Stimulated activated CD8-positive, alpha-beta memory T cell treated with anti-CD3 and anti-CD28 coated beads, Interleukin-4, amount 100 ng/mL, for 1 hour (primary cell): ENCODE measurements around the gene TMEM51.

Experiments used
- DNase-seq, 2 donors: peaks; one replicate each; pipeline ENCODE4 v3.0.0-alpha.2; 2020; ENCODE audit warnings: low read depth in 2 of 2, low spot score in 1 of 2

The TMEM51 gene

DNA sequence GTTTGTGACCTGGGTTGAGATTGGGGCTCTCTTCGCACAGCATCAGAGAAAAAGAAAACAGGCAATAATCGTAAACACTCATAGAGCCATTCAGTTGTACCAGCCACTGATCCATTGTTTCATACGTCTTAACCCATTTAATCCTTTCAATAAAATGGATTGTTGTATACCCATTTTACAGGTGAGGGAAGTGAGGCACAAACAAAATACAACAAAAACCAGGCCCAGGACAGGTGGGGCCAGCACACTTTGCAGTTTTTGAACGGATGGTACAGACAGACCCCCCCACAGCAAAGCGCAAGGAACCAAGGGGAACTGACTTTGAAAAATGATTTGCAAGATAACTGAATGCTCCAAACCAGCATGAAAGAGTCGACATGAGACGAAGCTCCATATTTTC, 89.2 kb downstream of the TMEM51 start:
- no peak for DNase-seq

DNA sequence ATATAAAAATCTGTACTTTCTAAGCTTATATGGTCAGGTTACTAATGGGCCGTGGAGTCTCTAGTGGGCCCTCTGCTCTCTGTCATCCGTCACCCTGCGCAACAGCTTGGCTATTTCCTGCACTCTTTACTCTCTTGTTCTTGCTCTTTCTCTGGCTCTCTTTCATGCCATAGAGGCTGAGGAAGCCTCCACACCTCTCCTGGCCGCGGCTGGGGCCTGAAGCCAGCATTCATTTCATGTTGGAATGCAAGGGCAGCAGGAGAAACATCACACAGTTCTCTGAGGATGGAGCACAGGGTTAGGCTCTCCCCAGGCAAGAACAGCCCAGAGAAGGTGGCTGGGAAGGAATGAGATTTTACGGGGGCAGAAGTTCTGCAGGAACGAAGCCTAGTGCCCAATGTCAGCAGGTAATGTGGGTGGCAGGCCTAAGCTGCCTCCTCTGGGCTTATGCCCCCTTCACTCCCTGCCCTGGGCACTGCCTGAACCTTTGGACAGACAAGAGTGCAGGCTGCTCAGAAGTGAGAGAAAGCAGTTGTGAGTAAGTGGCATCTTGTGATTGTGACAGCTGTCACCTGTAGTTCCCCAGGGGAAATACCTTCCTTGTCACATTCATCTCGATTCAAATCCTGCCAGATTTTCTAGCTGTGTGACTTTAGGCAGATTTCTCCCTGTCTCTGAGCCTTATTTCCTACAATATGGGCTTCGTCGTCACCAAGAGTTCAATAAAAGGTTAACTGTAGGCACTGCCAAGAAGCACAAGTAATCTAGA, 89.9 kb downstream of the TMEM51 start:
- no peak for DNase-seq

DNA sequence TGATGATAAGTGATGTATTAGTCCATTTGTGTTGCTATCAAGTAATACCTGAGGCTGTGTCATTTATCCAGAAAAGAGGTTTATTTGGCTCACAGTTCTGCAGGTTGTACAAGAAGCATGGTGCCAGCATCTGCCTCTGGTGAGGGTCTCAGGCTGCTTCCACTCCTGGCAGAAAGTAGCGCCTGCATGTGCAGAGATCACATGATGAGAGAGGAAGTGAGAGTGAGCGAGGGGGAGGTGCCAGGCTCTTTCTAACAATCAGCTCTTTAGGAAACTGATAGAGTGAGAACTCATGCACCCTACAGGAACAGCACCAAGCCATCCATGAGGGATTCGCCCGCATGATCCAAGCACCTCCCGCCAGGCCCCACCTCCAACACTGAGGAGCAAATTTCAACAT, 91.3 kb downstream of the TMEM51 start:
- DNase-seq: no peak

DNA sequence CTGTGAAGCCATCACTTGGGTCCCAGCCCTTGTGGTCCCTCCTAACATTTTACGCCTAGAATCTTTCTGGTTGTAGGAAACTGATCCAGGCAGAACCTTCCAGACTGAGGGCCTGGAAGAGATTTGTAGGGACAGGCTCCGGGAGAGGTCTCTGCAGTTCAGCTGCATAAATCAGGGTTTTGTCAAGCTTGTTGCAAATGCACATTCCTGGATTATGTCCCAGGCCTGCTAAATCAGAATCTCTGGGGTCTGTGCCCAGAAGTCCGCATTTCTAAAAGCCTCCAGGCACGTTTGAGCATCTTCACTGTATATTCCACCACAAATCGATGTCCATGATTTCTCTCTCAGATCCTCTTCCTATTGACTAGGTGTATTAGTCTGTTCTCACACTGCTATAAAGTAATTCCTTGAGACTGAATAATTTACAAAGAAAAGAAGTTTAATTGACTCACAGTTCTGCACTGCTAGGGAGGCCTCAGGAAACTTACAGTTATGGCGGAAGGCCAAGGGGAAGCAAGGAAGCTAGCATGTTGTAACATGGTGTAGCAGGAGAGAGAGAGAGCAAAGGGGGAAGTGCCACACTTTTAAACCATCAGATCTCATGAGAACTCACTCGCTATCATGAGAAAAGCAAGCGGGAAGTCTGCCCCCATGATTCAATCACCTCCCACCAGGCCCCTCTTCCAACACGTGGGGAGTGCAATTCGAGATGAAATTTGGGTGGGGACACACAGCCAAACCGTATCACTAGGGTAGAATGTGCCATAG, 92.2 kb downstream of the TMEM51 start:
- DNase-seq: no peak

DNA sequence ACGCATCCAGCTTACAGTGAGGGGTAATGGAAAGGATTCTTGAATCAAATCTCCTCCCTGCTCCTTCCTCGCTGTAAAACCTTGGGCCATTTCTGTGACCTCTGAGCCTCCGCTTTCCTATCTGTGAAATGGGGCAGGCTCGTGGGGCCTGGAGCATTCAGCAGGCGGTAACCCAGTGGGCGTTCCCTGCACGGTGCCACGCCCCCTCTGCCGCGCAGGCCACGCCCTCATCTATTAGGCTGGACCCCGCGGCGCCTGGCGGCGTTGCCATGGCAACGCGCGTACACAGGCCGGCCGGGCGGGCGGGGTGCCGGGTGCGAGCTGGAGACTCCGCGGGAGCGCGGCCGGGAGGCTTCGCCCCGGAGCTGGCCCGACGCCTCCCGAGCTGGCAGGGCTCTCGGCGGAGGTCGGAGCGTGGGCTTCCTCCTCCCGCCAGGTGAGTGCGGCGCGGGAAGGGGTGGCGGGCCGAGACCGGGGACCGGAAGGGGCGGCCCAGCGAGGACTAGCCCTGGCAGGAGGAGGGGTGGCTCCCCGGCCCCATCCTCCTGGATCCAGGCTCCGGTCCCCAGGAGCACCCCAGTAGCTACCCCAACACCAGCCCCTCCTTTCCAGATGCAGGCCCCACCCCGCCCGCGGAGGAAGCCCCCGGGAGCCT, 93.5 kb downstream of the TMEM51 start, which contains the start of gene FHAD1:
Gene FHAD1 (plus strand): TSS at position 264 of the 655 bp plus-strand sequence. CDS start 4,562 bp downstream, outside the sequence.
- DNase-seq: peak in 1 of 2 donors; percentile 15

DNA sequence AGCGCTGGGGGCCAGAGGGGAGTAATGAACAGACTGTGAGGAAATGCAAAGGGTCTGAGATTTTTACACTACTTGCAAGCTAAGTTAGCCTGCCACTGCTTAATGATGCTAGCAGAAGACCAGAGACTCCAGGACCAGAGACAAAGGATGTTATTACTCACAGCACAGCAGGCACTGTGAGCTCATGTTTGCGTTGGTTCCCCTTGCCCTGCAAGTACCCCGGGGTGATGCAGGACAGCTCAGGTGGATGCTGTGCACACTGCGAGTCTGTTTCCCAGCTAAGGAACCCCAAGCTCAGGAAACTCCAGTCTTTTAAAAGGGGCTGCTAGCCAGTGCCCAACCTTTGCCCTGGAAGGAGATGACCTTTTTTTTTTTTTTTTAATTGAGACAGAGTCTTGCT, 94.7 kb downstream of the TMEM51 start:
- DNase-seq: no peak

DNA sequence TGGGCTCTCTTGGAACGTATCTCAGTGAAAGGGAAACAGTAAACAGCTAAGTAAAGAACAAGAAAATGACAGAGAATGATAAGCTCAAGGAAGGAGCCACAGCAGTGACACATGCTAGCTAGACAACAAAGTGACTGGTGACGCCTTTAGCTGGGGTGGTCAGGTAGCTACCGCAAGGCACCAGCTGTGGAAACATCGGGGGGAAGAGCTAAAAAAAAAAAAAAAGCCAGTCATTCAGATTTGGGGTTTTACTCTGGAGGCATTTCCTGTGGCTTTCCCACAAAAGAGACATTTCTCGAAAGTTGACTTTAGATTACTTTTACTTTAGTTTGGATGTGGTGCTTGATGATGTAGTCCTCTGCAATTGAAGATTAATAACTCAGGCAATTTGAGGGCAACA, 95.5 kb downstream of the TMEM51 start:
- peak in 1 of 2 donors; percentile 28 for DNase-seq

DNA sequence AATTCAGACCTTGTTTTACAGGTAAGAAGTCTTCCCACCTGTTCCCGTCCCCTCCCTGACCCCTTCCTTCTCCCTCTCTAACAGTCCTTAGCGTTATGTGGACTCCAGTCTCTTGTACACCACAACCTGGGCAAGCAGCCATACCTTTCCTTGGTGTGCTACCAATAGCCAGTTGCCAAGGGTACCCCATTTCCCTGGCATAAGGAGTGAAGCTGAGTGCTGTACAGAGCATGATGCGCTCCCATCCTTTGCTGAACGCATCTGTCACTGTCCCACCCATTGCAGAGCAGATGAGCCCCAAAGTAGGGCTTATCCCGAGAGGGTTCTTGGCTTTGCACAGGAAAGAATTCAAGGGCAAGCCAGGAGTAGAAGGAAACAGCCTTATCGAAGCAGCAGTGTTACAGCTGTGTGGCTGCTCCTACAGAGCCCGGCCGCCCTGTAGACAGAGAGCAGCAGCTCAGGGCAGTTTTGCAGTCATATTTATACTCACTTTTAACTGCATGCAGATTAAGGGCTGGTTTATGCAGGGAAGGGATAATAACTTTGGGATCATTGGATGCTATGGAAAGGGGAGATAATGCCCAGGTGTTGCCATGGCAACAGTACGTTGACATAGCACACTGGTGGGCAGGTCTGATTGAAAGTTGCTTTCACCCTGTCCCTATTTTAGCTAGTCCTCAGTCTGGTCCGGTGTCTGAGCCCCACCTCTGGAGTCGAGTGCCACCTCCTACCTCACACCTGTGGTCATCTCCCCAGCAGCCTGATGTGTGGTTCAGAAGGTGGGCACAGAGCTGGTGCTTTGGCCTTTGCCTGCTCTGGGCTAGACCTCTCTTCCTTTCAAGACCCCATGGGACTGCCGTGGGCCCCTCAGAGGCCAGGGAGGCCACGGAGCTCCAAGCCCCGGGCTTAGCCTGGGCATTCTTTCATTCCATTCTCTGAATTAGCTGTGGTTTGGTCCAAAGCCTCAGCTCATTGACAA, 98.6 kb downstream of the TMEM51 start:
- DNase-seq: no peak

DNA sequence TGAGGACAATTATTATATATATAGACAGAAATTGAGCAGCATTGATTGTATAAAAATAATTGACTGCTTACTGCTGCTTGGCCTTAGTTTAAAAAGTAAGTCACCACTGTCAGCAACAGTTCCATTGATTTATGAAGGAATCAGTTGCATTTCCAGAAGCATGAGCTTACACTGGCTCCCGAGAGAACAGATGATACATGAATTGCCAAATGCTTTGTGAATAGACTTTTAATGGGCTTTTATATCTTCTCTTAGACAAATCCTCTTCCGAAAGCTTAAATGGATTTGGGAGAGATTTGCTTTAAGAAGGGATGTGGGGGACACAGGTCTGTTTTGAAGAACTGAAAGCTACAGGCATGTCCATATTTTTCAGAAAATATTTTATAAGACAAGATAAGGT, 101.0 kb downstream of the TMEM51 start:
- no peak for DNase-seq

DNA sequence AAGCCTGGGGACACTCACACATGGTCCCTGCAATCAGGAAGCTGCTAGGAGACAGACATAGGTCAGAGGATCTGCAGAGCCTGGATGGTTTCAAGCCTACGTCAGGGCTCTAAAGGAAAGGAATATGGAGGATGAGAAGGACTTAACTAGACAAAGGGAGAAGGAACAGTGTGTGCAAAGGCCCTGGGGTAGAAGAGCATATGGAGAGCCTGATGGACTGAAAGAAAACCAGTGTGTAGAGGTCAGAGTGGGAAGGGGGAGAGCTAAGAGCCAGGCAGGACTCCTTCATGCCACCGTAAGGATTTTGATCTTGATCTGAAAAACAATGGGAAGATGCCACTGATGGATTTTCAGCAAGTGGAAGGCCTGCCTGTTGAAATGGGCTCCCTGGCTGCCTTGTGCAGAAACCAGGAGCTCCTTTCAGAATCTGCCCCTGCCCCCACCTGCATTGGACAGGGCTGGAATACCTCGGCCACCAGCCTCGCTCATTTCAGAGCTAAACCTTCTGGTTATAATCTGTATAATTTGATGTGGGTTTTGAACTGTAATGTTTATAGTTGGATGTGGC, 102.1 kb downstream of the TMEM51 start:
- DNase-seq: no peak

DNA sequence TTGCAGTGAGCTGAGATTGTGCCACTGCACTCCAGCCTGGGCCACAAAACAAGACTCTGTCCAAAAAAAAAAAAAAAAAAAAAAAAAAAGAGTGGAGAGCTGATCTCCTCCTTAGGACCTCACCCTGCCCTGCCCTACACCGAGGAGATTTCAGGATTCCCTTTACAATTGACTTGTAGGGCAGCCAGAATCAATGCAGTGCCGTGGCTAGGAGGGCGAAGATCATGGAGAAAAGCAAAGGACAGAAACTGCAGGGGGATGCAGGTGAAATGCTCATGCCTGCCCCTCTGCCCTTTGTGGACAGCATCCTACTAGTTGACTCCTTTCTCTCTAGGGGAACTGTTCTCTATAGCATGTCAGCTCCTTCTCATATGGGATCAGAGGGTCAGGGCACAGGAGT, 103.0 kb downstream of the TMEM51 start:
- DNase-seq: no peak

DNA sequence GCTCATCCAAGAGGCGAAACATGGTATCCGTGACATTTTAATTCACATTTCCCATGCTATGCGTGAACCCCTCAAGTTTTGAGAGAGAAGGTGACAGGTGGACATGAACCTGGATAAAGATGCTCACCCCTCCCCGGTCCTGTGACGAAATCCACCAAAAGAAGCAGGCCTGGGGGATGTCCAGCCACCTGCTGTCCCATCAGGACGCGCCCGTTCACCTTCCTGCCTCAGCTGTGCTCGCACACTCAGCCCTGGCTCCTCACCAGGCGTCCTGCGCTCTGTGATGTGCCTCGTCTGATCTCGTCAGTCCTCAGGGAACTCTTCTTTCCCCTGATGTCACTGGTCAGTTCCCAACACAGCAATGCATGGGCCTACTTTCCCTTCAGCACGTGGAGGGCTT, 103.8 kb downstream of the TMEM51 start:
- DNase-seq: no peak

DNA sequence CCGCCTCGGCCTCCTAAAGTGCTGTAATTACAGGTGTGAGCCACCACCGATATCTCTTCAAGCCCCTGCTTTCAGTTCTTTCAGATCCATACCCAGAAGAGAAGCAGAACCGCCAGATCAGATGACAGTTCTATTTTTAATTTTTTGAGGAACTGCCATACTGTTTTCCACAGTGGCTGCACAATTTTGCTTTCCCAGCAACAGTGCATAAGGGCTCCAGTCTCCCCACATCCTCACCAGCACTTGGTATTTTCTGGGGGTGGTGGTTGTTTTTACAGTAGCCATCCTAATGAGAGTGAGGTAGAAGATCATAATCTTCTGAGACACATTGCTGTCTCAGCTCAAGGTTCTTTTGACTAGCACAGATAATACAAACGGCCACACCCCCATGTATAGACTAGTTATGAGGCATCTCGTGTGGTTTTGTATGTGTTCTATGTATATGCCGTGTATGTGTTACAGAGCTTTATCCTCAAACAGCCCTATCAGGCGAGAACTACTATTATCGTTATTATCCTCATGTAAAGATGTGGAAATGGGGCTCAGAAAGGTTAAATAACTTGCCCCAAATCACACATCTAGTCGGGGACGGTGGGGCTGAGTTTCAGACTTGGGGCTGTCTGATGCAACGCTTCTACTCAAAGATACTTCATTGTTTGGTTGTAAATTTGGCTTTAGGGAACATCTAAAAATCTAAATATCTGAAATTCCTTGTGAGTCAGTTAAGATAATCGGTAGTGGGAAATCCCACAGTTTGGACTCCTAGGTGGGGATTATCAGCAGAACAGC, 105.5 kb downstream of the TMEM51 start:
- no peak for DNase-seq

DNA sequence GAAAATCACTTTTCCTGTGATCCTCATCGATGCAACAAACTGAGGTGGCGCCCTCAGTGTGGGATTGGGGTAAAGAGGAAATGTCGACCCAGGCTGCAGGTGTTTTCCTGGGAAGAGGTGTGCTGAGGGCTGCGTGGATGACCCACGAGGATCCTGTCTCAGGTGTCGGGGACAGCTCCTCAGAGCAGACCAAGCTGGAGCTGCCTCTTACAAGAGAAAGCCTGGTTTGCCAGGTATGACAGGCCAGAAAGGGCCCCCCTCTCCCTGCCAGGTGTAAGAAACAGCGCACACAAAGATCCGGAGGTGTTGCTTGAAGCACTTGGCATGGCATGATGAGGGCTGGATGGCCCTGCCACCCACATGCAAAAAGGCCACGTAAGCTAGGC, 106.1 kb downstream of the TMEM51 start:
- no peak for DNase-seq

DNA sequence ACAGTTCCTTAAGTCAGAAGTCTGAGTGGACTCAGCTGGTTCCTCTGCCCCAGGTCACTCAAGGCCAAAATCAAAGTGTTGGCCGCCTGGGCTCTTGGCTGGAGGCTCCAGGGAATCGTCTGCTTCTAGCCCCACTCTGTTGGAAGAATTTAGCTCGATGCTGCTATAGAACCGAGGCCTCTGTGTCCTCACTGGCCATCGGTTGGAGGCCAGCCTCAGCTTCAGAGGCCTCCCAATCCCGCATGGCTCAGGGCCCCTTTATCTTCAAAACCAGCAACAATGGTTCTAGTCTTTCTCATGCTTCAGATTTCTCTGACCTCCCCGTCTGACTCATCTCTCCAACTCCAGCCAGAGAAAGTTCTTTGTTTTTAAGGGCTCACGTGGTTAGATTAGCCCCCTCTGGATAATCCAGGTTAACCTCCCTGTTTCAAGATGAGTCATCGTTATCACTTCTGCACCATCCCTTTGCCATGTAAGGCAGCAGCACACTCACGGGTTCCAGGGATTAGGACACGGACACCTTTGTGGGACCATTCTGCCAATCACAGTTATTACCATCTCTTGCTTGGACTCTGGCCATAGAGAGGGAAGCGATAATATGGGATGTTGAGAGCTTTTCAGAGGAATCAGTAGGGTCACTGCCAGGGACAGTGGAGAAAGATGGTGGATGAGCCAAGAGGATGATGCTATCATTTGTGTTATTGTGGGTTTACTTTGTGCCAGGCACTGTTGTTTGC, 107.0 kb downstream of the TMEM51 start:
- no peak for DNase-seq

DNA sequence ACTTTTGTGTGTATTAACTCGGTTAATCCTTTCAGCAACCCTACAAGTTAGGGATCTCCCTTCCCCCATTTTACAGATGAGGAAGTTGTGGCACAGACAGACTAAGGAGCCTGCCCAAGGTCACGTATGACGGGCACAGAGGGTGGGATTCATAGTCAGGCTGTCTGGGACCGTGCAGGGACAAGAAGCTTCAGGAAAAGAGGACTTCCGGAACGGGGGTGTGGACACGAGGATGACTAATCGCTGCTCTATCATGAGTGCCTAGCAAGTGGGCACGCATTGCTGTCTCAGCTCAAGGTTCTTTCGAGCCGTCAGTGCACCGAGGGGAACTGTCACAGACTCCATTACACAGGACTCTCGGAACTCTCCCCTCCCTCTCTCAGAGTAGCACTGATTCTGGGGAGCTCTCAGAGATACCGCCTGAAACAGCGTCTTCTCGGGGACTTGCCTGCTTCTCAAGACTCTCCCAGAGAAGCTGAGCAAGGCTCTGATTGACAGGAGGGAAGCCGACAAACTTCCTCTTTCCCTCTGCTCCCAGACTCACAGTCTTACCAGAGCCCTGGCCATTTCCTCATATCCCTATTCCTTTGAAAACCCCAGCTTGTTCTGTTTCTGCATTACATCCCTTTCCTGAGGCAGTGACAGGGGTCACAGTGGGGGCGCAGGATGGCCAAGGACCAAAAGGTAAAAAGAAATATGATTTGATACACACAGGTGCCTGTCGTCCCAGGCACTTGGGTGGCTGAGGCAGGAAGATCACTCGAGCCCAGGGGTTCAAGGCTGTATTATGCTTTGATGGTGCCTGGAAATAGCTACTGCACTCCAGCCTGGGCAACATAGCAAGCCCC, 107.8 kb downstream of the TMEM51 start:
- DNase-seq: no peak

DNA sequence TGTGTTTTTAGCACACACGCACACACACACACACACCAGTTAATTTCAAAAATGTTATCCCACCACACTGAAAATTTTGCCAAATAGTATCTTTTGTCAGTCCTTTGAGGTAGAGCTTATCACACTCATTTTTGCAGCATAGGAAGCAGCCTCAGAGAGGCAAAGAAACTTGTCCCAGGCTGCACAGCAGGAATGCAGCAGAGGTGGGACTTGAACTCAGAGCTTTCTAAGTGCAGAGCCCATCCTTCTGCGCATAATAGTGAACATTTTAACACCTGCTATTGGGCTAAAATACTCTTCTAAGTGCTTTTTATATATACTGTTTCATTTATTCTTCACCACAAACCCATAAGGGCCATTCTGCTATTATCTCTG, 108.4 kb downstream of the TMEM51 start:
- no peak for DNase-seq

DNA sequence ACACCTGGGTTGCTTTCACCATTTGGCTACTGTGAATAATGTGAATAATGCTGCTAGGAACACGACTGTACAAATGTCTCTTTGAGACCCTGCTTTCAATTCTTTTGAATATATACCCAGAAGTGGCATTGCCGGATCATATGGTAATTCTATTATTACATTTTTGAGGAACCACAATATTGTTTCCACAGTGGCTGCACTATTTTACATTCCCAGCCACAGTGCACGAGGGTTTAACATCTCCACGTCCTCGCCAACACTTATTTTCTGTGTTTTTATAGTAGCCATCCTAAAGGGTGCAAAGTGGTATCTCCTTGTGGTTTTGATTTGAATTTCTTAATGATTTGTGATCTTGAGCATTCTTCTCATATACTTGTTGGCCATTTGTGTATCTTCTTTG, 109.2 kb downstream of the TMEM51 start:
- DNase-seq: no peak
